ENCODE results near the gene TPRG1L. TPM values are rescaled to one million over a fixed set of nuclear protein-coding genes. Genes with fewer than 3 reads are reported as not detected.
A peak's percentile ranks its signal among the peaks of the same experiment; 100 is the strongest.

The TPRG1L gene
- total and polyA plus RNA-seq, 10 of the 15 experiments (the other 5 are each of a cell fraction or from before 2014, with no cell fraction given): 1.5 to 16.5 (median 8.0) TPM

DNA sequence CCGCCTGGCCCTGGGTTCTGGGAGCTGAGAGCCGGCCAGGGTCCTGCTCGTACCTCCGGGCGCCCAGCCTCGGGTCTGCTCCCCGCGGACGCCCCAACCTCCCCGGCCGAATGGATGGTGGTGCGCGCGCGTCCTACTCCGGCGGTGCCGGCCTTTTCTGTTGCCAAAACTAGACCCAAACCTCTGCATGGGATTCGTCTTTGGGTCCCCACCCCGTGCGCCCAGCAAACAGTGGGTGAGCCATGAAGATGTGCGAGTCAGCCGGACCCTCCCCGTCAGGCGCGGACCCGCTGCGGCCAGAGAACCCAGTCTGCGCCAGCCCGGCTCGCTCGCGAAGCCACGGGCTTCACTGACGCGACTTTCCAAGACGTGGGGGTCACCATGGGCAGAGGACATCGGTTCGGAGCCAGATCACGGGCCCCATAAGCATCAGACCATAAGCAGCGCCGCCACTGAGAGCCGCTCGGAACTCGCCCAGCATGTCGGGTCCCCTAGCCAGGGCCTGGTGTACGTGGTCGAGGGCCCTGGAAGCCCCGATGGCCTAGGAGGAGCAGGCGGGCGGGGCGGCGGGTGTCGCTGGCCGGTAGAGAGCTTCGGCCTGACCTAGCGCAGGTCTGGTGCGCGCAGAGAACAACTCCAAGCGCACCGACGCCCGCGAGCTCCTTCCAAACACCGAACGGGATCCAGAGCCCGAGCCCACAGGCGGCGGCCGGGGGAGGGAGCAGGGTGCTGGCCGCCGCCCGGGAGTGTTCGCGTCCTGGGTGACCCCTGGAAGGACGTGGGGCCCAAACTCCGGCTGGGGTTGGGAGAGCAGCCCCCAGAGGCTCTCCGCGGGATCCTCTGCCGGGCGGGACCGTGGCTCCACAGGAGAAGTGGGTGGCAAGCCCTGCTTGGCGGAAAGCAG lies 26.5 kb downstream of the TPRG1L start:
- no TSS peak for BruUV-seq (replicated peaks)
- Histone ChIP-seq H3K4me1 (ENCODE audit: control insufficient read depth, insufficient read depth, low read length) (peaks cover 22% of the 10 kb centered on the region), H3K9ac (ENCODE audit: control insufficient read depth, insufficient read depth, low read length) (peak overlapping the region; percentile 82; the same call in 1 of the 2 replicates), H3K36me3 (ENCODE audit: control insufficient read depth in 2 of 2, insufficient read depth in 2 of 2, low read length in 1 of 2) (peaks cover 1 to 13% of the 10 kb centered on the region in 2 experiments; a peak in 2 of 4 replicates), H4K20me1 (ENCODE audit: control insufficient read depth, insufficient read depth) (no peaks in the 10 kb centered on the region), H3K27ac (ENCODE audit: control insufficient read depth, insufficient read depth) (peak overlapping the region; percentile 66), H3K4me3 (peak overlapping the region; percentile 82), H2AFZ (ENCODE audit: control insufficient read depth, low read depth, low read length) (peak overlapping the region; percentile 24; the same call in 1 of the 2 replicates), H3K9me3 (replicated peaks; ENCODE audit: control insufficient read depth, insufficient read depth, low read length) (no peaks in the 10 kb centered on the region), H3K4me2 (ENCODE audit: control insufficient read depth, insufficient read depth) (peak overlapping the region; percentile 92), H3K27me3 (replicated peaks in 1 of 2; ENCODE audit: control insufficient read depth in 2 of 2, insufficient read depth in 2 of 2, low read length in 1 of 2) (no peaks in the 10 kb centered on the region), H3K79me2 (ENCODE audit: control insufficient read depth, insufficient read depth, low read length) (peaks cover 63% of the 10 kb centered on the region)
- POLR2A ChIA-PET: interaction anchor here (0.9 to 11.3 kb wide), 4 partner anchors 15 to 26 kb away, joined by 3 to 184 read pairs (median 47); no protein-coding TSS in a partner anchor
- CTCF ChIA-PET: interaction anchor here (1.4 to 7.7 kb wide), 4 partner anchors 13 to 73 kb away, joined by 3 to 91 read pairs (median 36); no protein-coding TSS in a partner anchor
- FAIRE-seq (no peak), ATAC-seq (peak; percentile 19), DNase-seq (ENCODE audit: low read depth, low spot score) (no peak)
- RAD21 ChIA-PET (ENCODE audit: unreplicated experiment): interaction anchor here (0.7 to 6.3 kb wide), 5 partner anchors 11 to 26 kb away, joined by 3 to 78 read pairs (median 12); no protein-coding TSS in a partner anchor
- in situ Hi-C loops (cut with MboI) (no loop called here), intact Hi-C loops (cut with micrococcal nuclease; ENCODE audit: unreplicated experiment) (loop anchor here (2.0 kb wide), 1 partner anchor 26 kb away; the partner anchor contains the start of gene TPRG1L)
- TF ChIP-seq HDAC6 (IDR thresholded peaks at IDR 0.05; ENCODE audit: unreplicated experiment) (peak; percentile 28), TBL1XR1 (IDR thresholded peaks at IDR 0.05; ENCODE audit: low read depth, low read length) (no peak), LARP7 (IDR thresholded peaks at IDR 0.05) (peak; percentile 42; the same call in 1 of the 2 replicates), GATAD2B (conservative IDR thresholded peaks at IDR 0.05; ENCODE audit: low read depth) (peak; percentile 29; the same call in 1 of the 2 replicates), POLR2A (IDR thresholded peaks at IDR 0.05; ENCODE audit: low read depth, low read length) (peak; percentile 16; the same call in 1 of the 2 replicates), IKZF2 (IDR thresholded peaks at IDR 0.05) (peak in 1 of 2 experiments; percentile 41; a peak in 1 of 4 replicates)
- WGBS (ENCODE audit: insufficient coverage, insufficient replicate concordance, low lambda C conversion rate, missing lambda C conversion rate): 29% methylated on average over 77 of the region's 83 CpGs
- SMC1A ChIA-PET (ENCODE audit: uncharacterized antibody, unreplicated experiment): interaction anchor here (5.8 to 7.7 kb wide), 3 partner anchors 15 to 26 kb away, joined by 53 to 117 read pairs (median 65); no protein-coding TSS in a partner anchor

All from GM12878 (cell line).